GM19372 (cell line): Measurements from ENCODE around the gene KCNQ4.

ENCODE experiments used
- ATAC-seq: cut with Tn5 transposase; IDR thresholded peaks from one replicate; pipeline ENCODE4 v1.9.1; 2021; ENCODE audit warnings: mild to moderate bottlenecking, low read depth, moderate library complexity; ENCODE audit not compliant: unreplicated experiment

Gene KCNQ4

GRCh38 chr1:40856116-40856515 lies 72.5 kb downstream of the KCNQ4 start:
- no peak for ATAC-seq

GRCh38 chr1:40856656-40857302 lies 73.2 kb downstream of the KCNQ4 start:
- no peak for ATAC-seq

- no peak for ATAC-seq
Measured at GRCh38 chr1:40857737-40858136, 74.2 kb downstream of the KCNQ4 start.

GRCh38 chr1:40858856-40859416 lies 75.3 kb downstream of the KCNQ4 start:
- no peak for ATAC-seq

DNA sequence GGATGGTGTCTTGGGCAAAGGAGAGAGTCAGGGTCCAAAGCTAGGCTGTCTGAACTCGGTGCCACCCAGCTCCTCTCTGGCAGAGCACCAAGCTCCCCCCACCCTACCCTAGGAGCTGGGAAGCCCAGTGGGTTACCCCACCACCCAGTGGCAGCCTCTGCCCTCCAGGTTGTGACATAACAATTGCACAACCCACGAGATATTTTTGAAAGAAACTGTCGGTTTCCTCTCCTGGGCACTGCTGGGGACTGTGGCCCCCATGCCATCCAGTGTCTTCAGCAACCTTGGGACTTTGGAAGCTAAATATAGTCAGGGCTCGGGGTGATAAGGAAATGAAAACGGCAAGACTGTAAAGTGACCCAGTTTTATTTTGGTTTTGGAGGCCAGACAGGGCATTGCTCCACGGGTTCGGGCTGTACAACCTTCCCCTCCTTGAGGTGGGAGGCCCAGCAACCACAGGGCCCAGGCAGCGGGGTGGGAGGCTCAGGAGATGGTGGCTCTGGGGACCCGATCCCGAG lies 77.2 kb downstream of the KCNQ4 start:
- no peak for ATAC-seq

GRCh38 chr1:40861224-40862003 lies 77.8 kb downstream of the KCNQ4 start:
- ATAC-seq, result no peak

DNA sequence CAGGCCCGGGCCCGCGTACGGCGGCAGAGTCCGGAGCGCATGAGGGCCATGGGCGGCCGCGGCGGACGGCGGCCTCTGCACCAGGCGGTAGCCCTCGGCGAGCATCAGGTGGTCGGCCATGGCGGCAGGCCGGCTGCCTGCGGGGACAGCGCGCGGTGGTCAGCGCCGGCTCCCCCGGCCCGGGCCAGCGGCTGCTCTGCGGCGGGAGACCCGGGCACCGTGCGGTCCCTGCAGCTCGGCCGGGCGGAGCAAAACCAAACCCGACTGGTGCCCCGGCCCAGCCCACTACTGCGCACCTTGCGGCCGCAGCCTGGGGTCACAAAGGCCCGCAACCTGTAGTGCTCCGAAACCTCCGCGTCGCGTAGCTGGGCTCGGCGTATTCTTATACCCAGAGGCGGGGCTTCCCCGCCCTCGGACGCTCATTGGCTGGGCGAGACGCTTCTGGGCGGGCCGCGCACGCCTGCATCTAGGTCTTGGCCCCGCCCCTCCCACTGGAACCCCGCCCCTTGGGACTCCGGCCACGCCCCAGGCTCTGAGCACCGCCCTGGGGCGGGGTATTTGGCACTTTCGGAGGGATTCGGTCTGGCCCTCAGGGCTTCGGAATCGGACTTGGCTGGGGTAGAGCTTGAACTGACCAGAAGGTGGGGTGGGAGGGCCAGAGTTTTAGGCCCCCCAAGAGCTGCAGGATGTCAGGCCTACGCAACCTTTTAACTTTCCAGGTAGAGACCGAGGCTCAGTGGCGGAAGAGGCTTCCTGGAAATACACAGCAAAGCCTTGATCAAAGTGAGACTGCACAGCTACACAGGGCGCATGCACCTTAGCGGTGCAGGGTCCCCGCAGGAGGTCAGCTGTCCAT lies 78.6 kb downstream of the KCNQ4 start, which contains the start of gene CITED4:
CITED4 (minus strand) TSS at position 356 of the 856 bp plus-strand sequence; CDS start at position 120, 236 bp downstream.
- ATAC-seq, result peak; percentile 92

DNA sequence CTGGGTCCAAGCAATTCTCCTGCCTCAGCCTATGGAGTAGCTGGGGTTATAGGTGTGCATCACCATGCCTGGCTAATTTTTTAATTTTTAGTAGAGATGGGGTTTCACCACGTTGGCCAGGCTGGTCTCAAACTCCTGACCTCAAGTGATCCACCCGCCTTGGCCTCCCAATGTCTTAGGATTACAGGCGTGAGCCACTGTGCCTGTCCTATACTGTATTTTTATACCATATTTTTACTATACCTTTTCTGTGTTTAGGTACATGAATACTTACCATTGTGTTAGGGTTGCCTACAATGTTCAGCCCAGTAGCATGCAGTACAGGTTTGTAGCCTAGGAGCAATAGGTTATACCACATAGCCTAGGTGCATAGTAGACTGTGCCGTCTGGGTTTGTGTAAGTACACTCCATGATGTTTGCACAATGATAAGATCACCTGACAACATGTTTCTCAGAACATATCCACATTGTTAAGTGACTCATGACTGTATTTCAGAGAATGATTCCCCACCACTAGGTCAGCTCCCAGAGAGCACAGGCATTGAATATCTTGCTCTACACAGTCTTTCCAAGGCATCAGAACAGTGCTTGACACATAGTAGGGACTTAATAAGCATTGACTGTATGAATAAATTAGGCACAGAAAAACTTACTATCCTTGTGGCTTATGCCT lies 84.6 kb downstream of the KCNQ4 start:
- no peak for ATAC-seq

DNA sequence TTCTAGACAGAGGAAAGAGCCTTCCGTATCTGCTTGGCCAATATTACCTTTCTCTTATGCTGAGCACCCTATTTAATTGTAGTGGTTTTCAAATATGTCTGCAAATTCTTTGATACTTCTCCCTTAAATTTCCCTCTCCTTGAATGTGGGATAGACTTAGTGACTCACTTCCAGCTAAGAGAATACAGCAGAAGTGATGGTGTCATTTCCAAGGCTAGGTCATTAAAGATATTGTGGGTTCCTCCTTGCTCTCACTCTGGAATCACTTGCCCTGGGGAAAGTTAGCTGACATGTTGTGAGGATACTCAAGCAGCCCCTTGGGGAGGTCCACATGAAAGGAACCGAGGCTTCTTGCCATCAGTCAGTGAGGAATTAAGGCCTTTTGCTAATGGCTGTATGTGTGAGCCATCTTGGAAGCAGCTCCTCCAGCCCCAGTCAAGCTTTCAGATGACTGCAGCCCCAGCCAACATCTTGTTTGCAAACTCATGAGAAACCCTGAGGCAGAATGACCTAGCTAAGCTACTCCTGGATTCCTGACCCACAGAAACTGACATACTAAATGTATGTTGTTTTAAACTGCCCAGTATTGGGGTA lies 86.6 kb downstream of the KCNQ4 start:
- ATAC-seq, result no peak

DNA sequence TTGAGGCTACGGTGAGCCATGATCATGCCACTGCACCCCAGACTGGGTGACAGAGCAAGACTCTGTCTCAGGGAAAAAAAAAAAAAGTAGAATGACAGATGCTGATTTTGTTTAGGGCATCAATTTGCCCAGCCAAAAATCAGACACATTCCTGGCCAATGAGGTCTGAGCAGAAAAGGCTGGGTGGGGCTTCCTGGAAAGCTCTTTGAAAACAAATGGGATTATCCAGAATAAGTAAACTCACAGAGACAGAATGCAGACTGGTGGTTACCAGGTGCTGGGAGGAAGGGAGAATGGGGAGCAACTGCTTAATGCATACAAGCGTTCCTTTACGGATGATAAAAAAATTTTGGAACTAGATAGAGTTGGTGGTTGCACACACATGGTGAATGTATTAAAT lies 88.7 kb downstream of the KCNQ4 start:
- ATAC-seq, result no peak

- ATAC-seq, result no peak
Measured at GRCh38 chr1:40873863-40874472, 90.4 kb downstream of the KCNQ4 start.

- no peak for ATAC-seq
Measured at GRCh38 chr1:40876436-40876761, 92.8 kb downstream of the KCNQ4 start.

GRCh38 chr1:40876891-40877290 lies 93.3 kb downstream of the KCNQ4 start:
- ATAC-seq, result no peak

DNA sequence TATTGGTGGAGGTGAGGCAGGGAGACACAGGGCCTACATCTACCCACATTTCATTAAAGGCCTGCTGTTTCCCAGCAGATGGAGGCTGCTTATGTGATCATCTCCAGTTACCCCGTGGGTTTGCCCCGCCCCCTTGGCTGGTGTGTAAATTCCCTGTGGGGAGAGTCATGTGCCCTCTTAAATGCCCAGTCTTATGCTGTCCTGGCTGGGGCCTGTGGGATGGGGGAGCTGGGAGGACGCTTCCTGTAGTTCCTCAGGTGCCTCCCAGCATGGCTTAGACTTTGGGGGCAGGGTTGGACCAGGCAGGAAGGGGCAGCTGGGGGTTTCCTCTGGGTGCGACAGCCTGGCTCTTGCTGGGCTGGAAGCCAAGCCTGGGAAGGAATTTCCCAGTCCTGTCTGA lies 94.1 kb downstream of the KCNQ4 start:
- no peak for ATAC-seq

GRCh38 chr1:40878906-40879305 lies 95.3 kb downstream of the KCNQ4 start:
- no peak for ATAC-seq

DNA sequence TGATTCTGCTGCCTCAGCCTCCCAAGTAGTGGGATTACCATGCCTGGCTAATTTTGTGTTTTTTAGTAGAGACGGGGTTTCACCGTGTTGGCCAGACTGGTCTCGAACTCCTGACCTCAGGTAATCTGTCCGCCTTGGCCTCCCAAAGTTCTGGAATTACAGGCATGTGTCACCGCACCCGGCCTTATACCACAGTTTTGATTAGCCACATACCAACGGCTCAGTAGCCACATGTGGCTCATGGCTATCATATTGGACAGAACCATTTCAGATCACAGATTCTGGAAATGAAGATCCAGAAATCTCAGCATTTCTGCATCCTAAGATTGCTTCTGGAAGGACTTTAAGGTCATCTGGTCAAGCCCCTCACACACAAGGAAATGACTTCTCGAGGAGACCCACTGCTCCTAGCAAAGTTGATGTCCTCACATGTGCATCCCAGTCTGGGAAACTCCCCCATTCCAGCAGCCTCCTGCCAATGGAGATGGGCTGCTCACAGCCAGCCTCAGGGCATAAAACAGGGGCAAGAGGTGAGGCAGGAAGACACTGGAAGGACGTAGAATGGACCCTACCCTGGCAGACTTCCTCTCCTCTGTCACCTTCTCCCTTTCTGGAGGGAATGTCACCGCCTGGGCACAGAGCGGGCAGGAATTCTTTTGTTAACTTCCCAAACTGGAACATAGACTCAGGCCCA lies 96.0 kb downstream of the KCNQ4 start:
- no peak for ATAC-seq

DNA sequence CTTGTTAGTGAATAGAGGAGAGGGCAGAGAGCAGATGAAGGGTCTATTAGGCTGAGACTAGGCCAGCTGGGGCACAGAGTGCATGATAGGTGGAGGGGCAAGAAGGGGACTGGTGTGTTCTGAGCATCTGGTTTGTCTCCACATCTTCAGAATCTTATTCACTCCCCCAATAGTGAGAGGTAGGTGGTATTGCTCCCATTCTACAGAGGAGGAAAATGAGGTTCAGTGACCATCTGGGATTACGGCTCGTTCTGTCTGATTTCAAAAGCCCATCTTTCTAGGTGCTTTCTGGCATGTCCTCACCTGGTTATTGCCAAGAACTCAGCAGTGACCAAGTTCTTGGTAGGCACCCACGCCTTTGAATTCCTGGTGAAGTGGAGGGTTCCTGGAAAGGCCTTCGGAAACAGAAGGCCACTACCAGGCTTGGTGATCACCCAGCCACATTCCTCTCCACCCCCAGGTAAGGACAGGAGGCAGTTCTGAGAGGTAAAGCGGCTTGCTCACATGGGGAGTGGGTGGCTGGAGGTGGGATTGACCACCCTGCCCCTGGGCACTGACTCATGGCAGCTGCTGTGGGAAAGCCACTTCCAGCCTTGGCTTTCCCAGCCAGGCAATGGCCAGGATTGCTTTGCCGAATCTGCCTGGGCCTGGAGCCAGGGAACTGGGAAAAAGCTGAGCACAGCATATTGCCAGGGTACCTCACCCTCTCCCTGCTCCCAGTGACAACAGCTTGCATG lies 97.4 kb downstream of the KCNQ4 start:
- ATAC-seq, result no peak
